Neural cell (in vitro differentiated cells): ENCODE data around the gene CDK5RAP2. TPM values are rescaled to one million over a fixed set of nuclear protein-coding genes. Genes with fewer than 3 reads are reported as not detected.

Source experiments
- H2AFZ ChIP-seq: fragments of 200-600, 300-800 bp; sonication (generic), shearing (Covaris generic); 2 replicates; pipeline ENCODE4 v1.6.0; 2014; ENCODE audit warnings: low read depth, mild to moderate bottlenecking, antibody characterized with exemption, low read length, moderate library complexity
- H3F3A ChIP-seq: fragments of 200-600 bp; shearing (Covaris generic); 2 replicates; pipeline ENCODE4 v1.6.1; 2016; ENCODE audit warnings: mild to moderate bottlenecking, moderate library complexity, mixed read lengths, antibody characterized with exemption, low read length; ENCODE audit not compliant: insufficient read depth, poor library complexity, severe bottlenecking
- H3K27ac ChIP-seq: fragments of 200-600, 300-800 bp; sonication (generic), shearing (Covaris generic); 2 replicates; pipeline ENCODE4 v1.5.1; 2014; ENCODE audit warnings: mild to moderate bottlenecking, low read length, moderate library complexity
- H3K27me3 ChIP-seq: fragments of 300-800, 200-600 bp; sonication (generic), shearing (Covaris generic); 2 replicates; pipeline ENCODE4 v1.6.0; 2014; ENCODE audit warnings: mild to moderate bottlenecking, low read depth, low read length, moderate library complexity; ENCODE audit not compliant: insufficient read depth
- H3K36me3 ChIP-seq: fragments of 300-800, 200-600 bp; sonication (generic), shearing (Covaris generic); 2 replicates; pipeline ENCODE4 v1.5.1; 2014; ENCODE audit warnings: mild to moderate bottlenecking, antibody characterized with exemption, low read length, moderate library complexity; ENCODE audit not compliant: insufficient read depth
- H3K4me2 ChIP-seq: fragments of 300-800, 200-600 bp; sonication (generic), shearing (Covaris generic); 2 replicates; pipeline ENCODE4 v1.6.0; 2014; ENCODE audit warnings: mild to moderate bottlenecking, low read length
- H3K4me3 ChIP-seq: fragments of 300-800, 200-600 bp; sonication (generic), shearing (Covaris generic); 2 replicates; pipeline ENCODE4 v1.5.1; 2014; ENCODE audit warnings: mild to moderate bottlenecking, low read length, moderate library complexity
- H3K79me2 ChIP-seq: fragments of 200-600 bp; shearing (Covaris generic); replicated peaks from 2 replicates; pipeline ENCODE4 v1.6.0; 2014; ENCODE audit warnings: mild to moderate bottlenecking, low read length, moderate library complexity; ENCODE audit not compliant: insufficient read depth
- H3K9ac ChIP-seq: fragments of 300-800, 200-600 bp; sonication (generic), shearing (Covaris generic); 2 replicates; pipeline ENCODE4 v1.6.1; 2016; ENCODE audit warnings: mild to moderate bottlenecking, low read length, mixed read lengths
- H3K9me2 ChIP-seq: fragments of 200-600 bp; shearing (Covaris generic); 2 replicates; pipeline ENCODE4 v1.6.1; 2016; ENCODE audit warnings: mild to moderate bottlenecking, low read length, mixed read lengths; ENCODE audit not compliant: insufficient read depth
- H3K9me3 ChIP-seq: fragments of 200-600, 300-800 bp; sonication (generic), shearing (Covaris generic); 2 replicates; pipeline ENCODE4 v1.6.1; 2016; ENCODE audit warnings: mild to moderate bottlenecking, mixed run types, low read length, moderate library complexity, mixed read lengths
- H4K20me1 ChIP-seq: fragments of 200-600 bp; shearing (Covaris generic); 2 replicates; pipeline ENCODE4 v1.6.1; 2016; ENCODE audit warnings: mild to moderate bottlenecking, mixed run types; ENCODE audit not compliant: insufficient read depth
- EP300 ChIP-seq: fragments of 450-650 bp; conservative IDR thresholded peaks from 2 replicates; pipeline ENCODE4 v1.6.1; 2014; ENCODE audit warnings: antibody characterized with exemption, mild to moderate bottlenecking, moderate library complexity; ENCODE audit not compliant: poor library complexity, severe bottlenecking
- EZH2 ChIP-seq: fragments of 200-600, 300-800 bp; shearing (Covaris generic), sonication (generic); IDR thresholded peaks from 2 replicates; pipeline ENCODE4 v1.6.1; 2014; ENCODE audit warnings: antibody characterized with exemption, low read length, borderline replicate concordance, mild to moderate bottlenecking; ENCODE audit not compliant: insufficient read depth, poor library complexity, severe bottlenecking
- MXI1 ChIP-seq: fragments of 450-650 bp; conservative IDR thresholded peaks from 2 replicates; pipeline ENCODE4 v1.6.1; 2014; ENCODE audit warnings: antibody characterized with exemption, mild to moderate bottlenecking; ENCODE audit not compliant: poor library complexity, severe bottlenecking
- POLR2AphosphoS5 ChIP-seq: IDR thresholded peaks from 2 replicates; pipeline ENCODE4 v1.6.1; 2012
- RAD21 ChIP-seq: fragments of 450-650 bp; conservative IDR thresholded peaks from 2 replicates; pipeline ENCODE4 v1.6.1; 2014; ENCODE audit warnings: antibody characterized with exemption, mild to moderate bottlenecking, moderate library complexity
- SMC3 ChIP-seq: fragments of 450-650 bp; conservative IDR thresholded peaks from 2 replicates; pipeline ENCODE4 v1.6.1; 2014; ENCODE audit warnings: antibody characterized with exemption, mild to moderate bottlenecking, moderate library complexity; ENCODE audit not compliant: poor library complexity
- TAF1 ChIP-seq: IDR thresholded peaks from 2 replicates; pipeline ENCODE4 v1.6.1; 2012; ENCODE audit warnings: low read depth
- polyA plus RNA-seq: library from polyadenylated mRNA; depleted of rRNA; stranded (reverse); fragments of >200 nt; gene quantifications from 2 replicates; pipeline ENCODE4 v1.2.3, GENCODE V29; 2014
- TF ChIP-seq, protein P1 (sequence below): IDR thresholded peaks from 2 replicates; pipeline ENCODE4 v1.6.1; 2012; ENCODE audit warnings: borderline replicate concordance
- TF ChIP-seq, protein P2 (sequence below): fragments of 450-650 bp; IDR thresholded peaks from 2 replicates; pipeline ENCODE4 v1.5.1; 2014; ENCODE audit warnings: antibody characterized with exemption, mild to moderate bottlenecking, moderate library complexity; ENCODE audit not compliant: poor library complexity, severe bottlenecking

CDK5RAP2 gene
- polyA plus RNA-seq, 1 donor from 2014 or later: 43.3 TPM

DNA sequence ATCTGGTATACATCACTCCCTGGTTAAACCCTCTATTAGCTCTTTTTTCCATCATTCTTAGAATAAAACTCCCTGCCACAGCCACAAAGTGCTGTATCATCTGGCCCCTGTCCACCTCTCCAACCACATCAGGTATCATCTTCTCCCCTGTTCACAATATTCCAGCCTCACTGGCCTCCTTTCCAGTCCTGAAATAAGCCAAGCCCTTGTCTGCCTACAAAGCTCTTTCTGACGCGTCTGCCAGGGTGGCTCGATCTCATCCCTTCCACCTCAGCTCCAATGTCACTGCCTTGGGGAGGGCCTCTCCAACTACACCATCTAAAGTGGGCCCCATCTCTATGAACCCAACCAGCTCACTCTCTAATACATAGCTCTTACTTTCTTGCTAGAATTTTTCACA lies 21.5 kb downstream of the CDK5RAP2 start:
- Histone ChIP-seq H3K9me3 (no peaks in the 10 kb centered on the region), H4K20me1 (no peaks in the 10 kb centered on the region), H3K79me2 (no peaks in the 10 kb centered on the region), H3F3A (no peaks in the 10 kb centered on the region), H3K4me2 (no peak overlapping the region), H3K4me3 (no peak overlapping the region), H3K27ac (no peak overlapping the region), H2AFZ (no peak overlapping the region), H3K27me3 (no peaks in the 10 kb centered on the region), H3K36me3 (no peaks in the 10 kb centered on the region), H3K9ac (no peak overlapping the region), H3K9me2 (no peaks in the 10 kb centered on the region)
- TF ChIP-seq TAF1: no peak
- TF ChIP-seq SMC3: no peak
- TF ChIP-seq, protein P1, sequence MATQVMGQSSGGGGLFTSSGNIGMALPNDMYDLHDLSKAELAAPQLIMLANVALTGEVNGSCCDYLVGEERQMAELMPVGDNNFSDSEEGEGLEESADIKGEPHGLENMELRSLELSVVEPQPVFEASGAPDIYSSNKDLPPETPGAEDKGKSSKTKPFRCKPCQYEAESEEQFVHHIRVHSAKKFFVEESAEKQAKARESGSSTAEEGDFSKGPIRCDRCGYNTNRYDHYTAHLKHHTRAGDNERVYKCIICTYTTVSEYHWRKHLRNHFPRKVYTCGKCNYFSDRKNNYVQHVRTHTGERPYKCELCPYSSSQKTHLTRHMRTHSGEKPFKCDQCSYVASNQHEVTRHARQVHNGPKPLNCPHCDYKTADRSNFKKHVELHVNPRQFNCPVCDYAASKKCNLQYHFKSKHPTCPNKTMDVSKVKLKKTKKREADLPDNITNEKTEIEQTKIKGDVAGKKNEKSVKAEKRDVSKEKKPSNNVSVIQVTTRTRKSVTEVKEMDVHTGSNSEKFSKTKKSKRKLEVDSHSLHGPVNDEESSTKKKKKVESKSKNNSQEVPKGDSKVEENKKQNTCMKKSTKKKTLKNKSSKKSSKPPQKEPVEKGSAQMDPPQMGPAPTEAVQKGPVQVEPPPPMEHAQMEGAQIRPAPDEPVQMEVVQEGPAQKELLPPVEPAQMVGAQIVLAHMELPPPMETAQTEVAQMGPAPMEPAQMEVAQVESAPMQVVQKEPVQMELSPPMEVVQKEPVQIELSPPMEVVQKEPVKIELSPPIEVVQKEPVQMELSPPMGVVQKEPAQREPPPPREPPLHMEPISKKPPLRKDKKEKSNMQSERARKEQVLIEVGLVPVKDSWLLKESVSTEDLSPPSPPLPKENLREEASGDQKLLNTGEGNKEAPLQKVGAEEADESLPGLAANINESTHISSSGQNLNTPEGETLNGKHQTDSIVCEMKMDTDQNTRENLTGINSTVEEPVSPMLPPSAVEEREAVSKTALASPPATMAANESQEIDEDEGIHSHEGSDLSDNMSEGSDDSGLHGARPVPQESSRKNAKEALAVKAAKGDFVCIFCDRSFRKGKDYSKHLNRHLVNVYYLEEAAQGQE: no peak
- no peak for TF ChIP-seq EP300
- TF ChIP-seq POLR2AphosphoS5: no peak
- TF ChIP-seq RAD21: no peak
- TF ChIP-seq EZH2: no peak
- TF ChIP-seq, protein P2, sequence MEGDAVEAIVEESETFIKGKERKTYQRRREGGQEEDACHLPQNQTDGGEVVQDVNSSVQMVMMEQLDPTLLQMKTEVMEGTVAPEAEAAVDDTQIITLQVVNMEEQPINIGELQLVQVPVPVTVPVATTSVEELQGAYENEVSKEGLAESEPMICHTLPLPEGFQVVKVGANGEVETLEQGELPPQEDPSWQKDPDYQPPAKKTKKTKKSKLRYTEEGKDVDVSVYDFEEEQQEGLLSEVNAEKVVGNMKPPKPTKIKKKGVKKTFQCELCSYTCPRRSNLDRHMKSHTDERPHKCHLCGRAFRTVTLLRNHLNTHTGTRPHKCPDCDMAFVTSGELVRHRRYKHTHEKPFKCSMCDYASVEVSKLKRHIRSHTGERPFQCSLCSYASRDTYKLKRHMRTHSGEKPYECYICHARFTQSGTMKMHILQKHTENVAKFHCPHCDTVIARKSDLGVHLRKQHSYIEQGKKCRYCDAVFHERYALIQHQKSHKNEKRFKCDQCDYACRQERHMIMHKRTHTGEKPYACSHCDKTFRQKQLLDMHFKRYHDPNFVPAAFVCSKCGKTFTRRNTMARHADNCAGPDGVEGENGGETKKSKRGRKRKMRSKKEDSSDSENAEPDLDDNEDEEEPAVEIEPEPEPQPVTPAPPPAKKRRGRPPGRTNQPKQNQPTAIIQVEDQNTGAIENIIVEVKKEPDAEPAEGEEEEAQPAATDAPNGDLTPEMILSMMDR: no peak

DNA sequence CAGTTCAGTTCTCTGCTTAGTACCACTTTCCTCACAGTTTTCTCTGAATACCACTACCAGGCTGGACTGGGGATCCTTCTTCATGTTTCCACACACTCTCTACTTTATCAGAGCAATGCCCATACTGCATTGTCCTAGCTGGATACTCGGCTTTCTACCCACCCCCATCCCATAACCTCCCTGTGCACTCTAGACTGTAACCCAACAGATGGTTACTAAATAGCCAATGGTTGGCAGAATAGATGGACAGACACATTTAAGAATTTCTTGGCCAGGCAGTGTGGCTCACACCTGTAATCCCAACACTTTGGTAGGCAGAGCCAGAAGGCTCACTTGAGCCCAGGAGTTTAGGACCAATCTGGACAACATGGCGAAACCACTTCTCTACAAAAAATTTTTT lies 22.8 kb downstream of the CDK5RAP2 start:
- Histone ChIP-seq H3K36me3 (no peaks in the 10 kb centered on the region), H3K9me3 (no peaks in the 10 kb centered on the region), H3K9me2 (no peaks in the 10 kb centered on the region), H3F3A (no peaks in the 10 kb centered on the region), H2AFZ (no peak overlapping the region), H3K9ac (no peak overlapping the region), H3K27me3 (no peaks in the 10 kb centered on the region), H3K4me3 (no peak overlapping the region), H4K20me1 (no peaks in the 10 kb centered on the region), H3K79me2 (no peaks in the 10 kb centered on the region), H3K4me2 (no peak overlapping the region), H3K27ac (no peak overlapping the region)
- no peak for TF ChIP-seq RAD21
- no peak for TF ChIP-seq EZH2
- TF ChIP-seq, protein P1: no peak
- no peak for TF ChIP-seq POLR2AphosphoS5
- TF ChIP-seq, protein P2: no peak
- TF ChIP-seq MXI1: no peak
- no peak for TF ChIP-seq EP300
- no peak for TF ChIP-seq SMC3
- no peak for TF ChIP-seq TAF1
